Gastrocnemius medialis (tissue), 4 donors: ENCODE data around the gene FAM124B.

Source experiments
- CTCF ChIP-seq, 5 experiments: fragments of 450-650 bp in 3 of 5; fragments of 200-600 bp in 2 of 5; sonication (generic) in 2 of 5; IDR thresholded peaks in 4 of 5; conservative IDR thresholded peaks in 1 of 5; 1 replicate in 4 of 5; 2 replicates in 1 of 5; pipeline ENCODE4 v1.5.1; 2016 to 2019; ENCODE audit warnings: antibody characterized with exemption in 5 of 5, mild to moderate bottlenecking in 3 of 5, moderate library complexity in 3 of 5
- POLR2A ChIP-seq, 2 donors: fragments of 450-650 bp; IDR thresholded peaks; one replicate each; pipeline ENCODE4 v1.6.1; 2017; ENCODE audit warnings: antibody characterized with exemption in 2 of 2, mild to moderate bottlenecking in 2 of 2, moderate library complexity in 2 of 2

DNA sequence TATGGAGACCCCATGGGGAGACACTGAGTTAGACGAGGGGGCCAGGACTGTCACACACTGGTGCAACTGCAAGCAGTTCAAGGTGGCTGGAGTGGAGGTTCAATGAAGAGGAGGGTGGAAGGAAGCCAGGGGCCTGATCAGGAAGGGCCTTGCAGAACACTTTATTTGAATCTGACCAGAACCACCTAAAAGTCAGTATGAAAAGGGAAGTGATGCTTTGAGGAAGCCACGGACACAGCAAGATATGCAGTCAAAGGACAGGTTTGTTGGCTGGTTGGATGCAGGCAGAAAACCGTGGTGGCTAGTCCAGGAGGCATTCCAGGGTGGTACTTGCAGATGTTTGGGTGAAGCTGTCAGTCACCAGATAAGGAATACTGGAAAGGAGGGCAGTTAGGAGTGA, 3.5 kb upstream of the FAM124B start:
- TF ChIP-seq POLR2A (IDR thresholded peaks at IDR 0.05) (no peak), CTCF (IDR thresholded peaks at IDR 0.05 in 4 of 5, conservative IDR thresholded peaks at IDR 0.05 in 1 of 5) (no peak)
